K562 (cell line): ENCODE results near the gene B4GALNT4. TPM values are rescaled to one million over a fixed set of nuclear protein-coding genes. Genes with fewer than 3 reads are reported as not detected.

Experiments used
- ATAC-seq: fragments of 200-7000 bp; cut with Tn5 transposase; 3 replicates; pipeline ENCODE4 v1.9.1; 2020; ENCODE audit warnings: moderate library complexity
- BruUV-seq: library from RNA; stranded (reverse); fragments of 400-500 nt; replicated peaks from 2 replicates; lab custom pipeline; 2021; lab: Mats Ljungman, UMichigan
- CTCF ChIA-PET: fragments of 300-600 bp; formaldehyde crosslinking; extraction: SDS; loops from one replicate; lab custom pipeline; 2021; ENCODE audit warnings: low intra/inter-chr PET ratio; lab: Yijun Ruan, JAX
- POLR2A ChIA-PET: fragments of 300-600, 350-650 bp; sonication (Branson Sonifier 250); formaldehyde crosslinking; extraction: SDS; loops from one replicate; lab custom pipeline; 2021; ENCODE audit warnings: antibody characterized with exemption, inconsistent platforms; lab: Yijun Ruan, JAX
- DNase-seq, 4 experiments: peaks; one replicate each; pipeline versions ENCODE4 v3.0.0 to v3.0.0-alpha.2; 2011 to 2018; ENCODE audit warnings: low spot score in 3 of 4, mixed read lengths in 3 of 4; ENCODE audit errors: extremely low read depth in 1 of 4
- FAIRE-seq: peaks from 2 replicates; lab custom pipeline; 2011; peaks lifted over from hg19 to GRCh38; lab: Jason Lieb, UNC
- H2AFZ ChIP-seq: 2 replicates; pipeline ENCODE4 v1.6.0; 2011; ENCODE audit warnings: low read depth, low read length, control low read depth, inconsistent platforms
- H3K27ac ChIP-seq: fragments of 200-600 bp; 3 replicates; pipeline ENCODE4 v1.8.0; 2011; ENCODE audit warnings: low read depth, mild to moderate bottlenecking, control low read depth, inconsistent platforms, low read length, moderate library complexity, mixed read lengths; ENCODE audit errors: extremely low read depth
- H3K27me3 ChIP-seq, 2 experiments: fragments of 300-600 bp in 1 of 2; 2 replicates in 1 of 2; 3 replicates in 1 of 2; pipeline versions ENCODE4 v1.6.0 to v1.8.0; 2011; ENCODE audit warnings: inconsistent platforms in 2 of 2, low read length in 2 of 2, mild to moderate bottlenecking in 1 of 2, mixed read lengths in 1 of 2, moderate library complexity in 1 of 2; ENCODE audit not compliant: control insufficient read depth in 2 of 2, insufficient read depth in 2 of 2
- H3K36me3 ChIP-seq: fragments of 300-600 bp; 3 replicates; pipeline ENCODE4 v1.8.0; 2011; ENCODE audit warnings: mild to moderate bottlenecking, low read length, inconsistent platforms; ENCODE audit not compliant: control insufficient read depth, insufficient read depth
- H3K4me1 ChIP-seq, 2 experiments: fragments of 200-600 bp in 1 of 2; replicated peaks in 1 of 2; 2 replicates in 1 of 2; 3 replicates in 1 of 2; pipeline versions ENCODE4 v1.5.1 to v1.8.0; 2011; ENCODE audit warnings: inconsistent platforms in 2 of 2, low read length in 2 of 2, mild to moderate bottlenecking in 1 of 2, mixed read lengths in 1 of 2, moderate library complexity in 1 of 2; ENCODE audit not compliant: control insufficient read depth in 2 of 2, insufficient read depth in 2 of 2
- H3K4me2 ChIP-seq: 2 replicates; pipeline ENCODE4 v1.6.1; 2011; ENCODE audit warnings: low read length, control low read depth, inconsistent platforms, mixed read lengths; ENCODE audit not compliant: insufficient read depth
- H3K4me3 ChIP-seq: fragments of 200-600 bp; sonication (generic), shearing (Covaris generic); 2 replicates; pipeline ENCODE4 v1.5.1; 2016; ENCODE audit warnings: control low read depth, inconsistent platforms
- H3K79me2 ChIP-seq: fragments of 200-600 bp; 3 replicates; pipeline ENCODE4 v1.8.0; 2011; ENCODE audit warnings: low read length, inconsistent platforms; ENCODE audit not compliant: control insufficient read depth, insufficient read depth
- H3K9ac ChIP-seq, 2 experiments: 2 replicates each; pipeline versions ENCODE4 v1.6.0 to v1.6.1; 2011; ENCODE audit warnings: low read depth in 2 of 2, low read length in 2 of 2, control low read depth in 1 of 2, inconsistent platforms in 1 of 2, mild to moderate bottlenecking in 1 of 2, mixed read lengths in 1 of 2; ENCODE audit not compliant: insufficient read depth in 1 of 2
- H3K9me1 ChIP-seq: one replicate; pipeline ENCODE4 v1.6.0; 2011; ENCODE audit warnings: inconsistent platforms, mild to moderate bottlenecking, low read length, moderate library complexity; ENCODE audit not compliant: control insufficient read depth, insufficient read depth
- H3K9me3 ChIP-seq: replicated peaks from 2 replicates; pipeline ENCODE4 v1.5.1; 2011; ENCODE audit warnings: low read depth, low read length, inconsistent platforms; ENCODE audit not compliant: control insufficient read depth, insufficient read depth
- H4K20me1 ChIP-seq: replicated peaks from 2 replicates; pipeline ENCODE4 v1.6.1; 2011; ENCODE audit warnings: low read length, inconsistent platforms, mixed read lengths; ENCODE audit not compliant: control insufficient read depth, insufficient read depth
- CBX1 ChIP-seq: sonication (generic); IDR thresholded peaks from 2 replicates; pipeline ENCODE4 v1.6.1; 2016; ENCODE audit warnings: antibody characterized with exemption, low read depth, mild to moderate bottlenecking
- CBX3 ChIP-seq, 2 experiments: IDR thresholded peaks; 1 replicate in 1 of 2; 2 replicates in 1 of 2; pipeline ENCODE4 v1.6.1; 2012; ENCODE audit warnings: inconsistent platforms in 2 of 2, low read length in 2 of 2, borderline replicate concordance in 1 of 2, control low read depth in 1 of 2
- DNMT1 ChIP-seq: fragments of 450-650 bp; IDR thresholded peaks from 2 replicates; pipeline ENCODE4 v1.6.1; 2016; ENCODE audit warnings: antibody characterized with exemption, mild to moderate bottlenecking
- HDAC2 ChIP-seq: fragments of 450-650 bp; IDR thresholded peaks from 2 replicates; pipeline ENCODE4 v1.6.1; 2016; ENCODE audit warnings: mild to moderate bottlenecking
- HLTF ChIP-seq: fragments of 450-650 bp; IDR thresholded peaks from 2 replicates; pipeline ENCODE4 v1.6.1; 2016
- ILK ChIP-seq: fragments of 450-650 bp; IDR thresholded peaks from 2 replicates; pipeline ENCODE4 v1.6.1; 2016; ENCODE audit warnings: missing genetic modification characterization, low read depth, mild to moderate bottlenecking, missing compliant biosample characterization, moderate library complexity, borderline replicate concordance
- IRF2 ChIP-seq: sonication (generic); formaldehyde crosslinking; IDR thresholded peaks from 2 replicates; pipeline ENCODE4 v1.8.1; 2022; ENCODE audit warnings: mild to moderate bottlenecking, missing genetic modification reagents
- KAT8 ChIP-seq: fragments of 450-650 bp; IDR thresholded peaks from 2 replicates; pipeline ENCODE4 v1.6.1; 2016; ENCODE audit warnings: low read depth, mild to moderate bottlenecking
- KDM1A ChIP-seq, 2 experiments: fragments of 450-650 bp; IDR thresholded peaks; 2 replicates each; pipeline ENCODE4 v1.6.1; 2016; ENCODE audit warnings: mild to moderate bottlenecking in 2 of 2
- MCM5 ChIP-seq: fragments of 450-650 bp; IDR thresholded peaks from 2 replicates; pipeline ENCODE4 v1.6.1; 2016; ENCODE audit warnings: low read depth
- POLR2A ChIP-seq: fragments of 450-650 bp; conservative IDR thresholded peaks from 2 replicates; pipeline ENCODE4 v1.6.1; 2016
- RBBP5 ChIP-seq: fragments of 200-600 bp; sonication (generic); IDR thresholded peaks from 2 replicates; pipeline ENCODE4 v1.6.1; 2012; ENCODE audit warnings: borderline replicate concordance, mild to moderate bottlenecking, low read length, control low read depth, inconsistent platforms; ENCODE audit not compliant: insufficient read depth, poor library complexity, severe bottlenecking
- RBM25 ChIP-seq: fragments of 200-400 bp; formaldehyde crosslinking; IDR thresholded peaks from 2 replicates; pipeline ENCODE4 v1.6.1; 2018; ENCODE audit warnings: low read length, low read depth, moderate library complexity; ENCODE audit not compliant: severe bottlenecking
- TEAD4 ChIP-seq, 2 experiments: sonication (generic) in 1 of 2; formaldehyde crosslinking in 1 of 2; IDR thresholded peaks; 2 replicates each; pipeline versions ENCODE4 v1.6.1 to v1.8.0; 2012 to 2022; ENCODE audit warnings: borderline replicate concordance in 1 of 2, inconsistent platforms in 1 of 2, low read length in 1 of 2, mild to moderate bottlenecking in 1 of 2, missing genetic modification reagents in 1 of 2
- TRIM24 ChIP-seq, 2 experiments: fragments of 450-650 bp; IDR thresholded peaks; 2 replicates each; pipeline ENCODE4 v1.6.1; 2016
- TRIM28 ChIP-seq: fragments of 450-650 bp; IDR thresholded peaks from 2 replicates; pipeline ENCODE4 v1.6.1; 2017
- U2AF1 ChIP-seq: fragments of 200-400 bp; formaldehyde crosslinking; optimal IDR thresholded peaks from 2 replicates; pipeline ENCODE3; 2017; ENCODE audit warnings: mild to moderate bottlenecking, low read depth, low read length, moderate library complexity
- ZFX ChIP-seq: sonication (generic); formaldehyde crosslinking; IDR thresholded peaks from 2 replicates; pipeline ENCODE4 v1.8.0; 2022; ENCODE audit warnings: mild to moderate bottlenecking, missing genetic modification reagents, moderate library complexity
- ZNF140 ChIP-seq: fragments of 250-450 bp; sonication (Bioruptor Pico); IDR thresholded peaks from 2 replicates; pipeline ENCODE4 v1.8.0; 2021; ENCODE audit warnings: moderate library complexity, mild to moderate bottlenecking, inconsistent platforms
- ZNF174 ChIP-seq: fragments of 250-450 bp; sonication (Bioruptor Pico); IDR thresholded peaks from 2 replicates; pipeline ENCODE4 v1.4.0; 2020; ENCODE audit warnings: mild to moderate bottlenecking
- WGBS: fragments of 100-300 bp; shearing (Covaris generic); methylation state at CpG from one replicate; pipeline ENCODE4 v1.1.6; 2016; ENCODE audit warnings: low coverage, mixed read lengths; ENCODE audit not compliant: insufficient coverage; ENCODE audit errors: missing lambda C conversion rate; 5-methylcytosine and 5-hydroxymethylcytosine counted together
- in situ Hi-C: fragments of 300-500 bp; cut with MboI; formaldehyde crosslinking; loops from 4 replicates; pipeline ENCODE4 v1.15.0; 2018; ENCODE audit warnings: inconsistent platforms, mixed read lengths
- intact Hi-C: fragments of 100-400 bp; cut with micrococcal nuclease; formaldehyde crosslinking; loops from 2 replicates; pipeline ENCODE4 v1.14.2; 2022
- polyA plus RNA-seq, 8 experiments: library from polyadenylated mRNA; depleted of rRNA in 4 of 8; stranded (reverse) in 5 of 8; unstranded in 3 of 8; fragments of >200 nt; fragmentation: Nextera tagmentation in 2 of 8; fragmentation: Illumina TruSeq in 1 of 8; extraction: Ambion mirVana in 2 of 8; extraction: Trizol in 1 of 8; gene quantifications; 2 replicates each; pipeline versions ENCODE4 v1.2.1 to v1.2.3, GENCODE V29; 2011 to 2014; ENCODE audit warnings: inconsistent platforms in 1 of 8, missing spikeins in 1 of 8
- total RNA-seq, 7 experiments: library from RNA; depleted of rRNA in 6 of 7; stranded (reverse); fragments of >200 nt in 6 of 7; fragmentation: Illumina TruSeq in 2 of 7; extraction: Trizol in 2 of 7; gene quantifications; 2 replicates each; pipeline versions ENCODE4 v1.2.1 to v1.2.3, GENCODE V29; 2011 to 2021; ENCODE audit warnings: low replicate concordance in 1 of 7
- TF ChIP-seq, protein P1 (sequence below): sonication (generic); formaldehyde crosslinking; IDR thresholded peaks from 2 replicates; pipeline ENCODE4 v1.9.0; 2022; ENCODE audit warnings: mild to moderate bottlenecking, missing genetic modification reagents
- TF ChIP-seq, protein P2 (sequence below), 2 experiments: fragments of 450-650 bp in 1 of 2; sonication (generic) in 1 of 2; formaldehyde crosslinking; conservative IDR thresholded peaks; 2 replicates each; pipeline versions ENCODE4 v1.4.0 to v1.8.1; 2020 to 2022; ENCODE audit warnings: mild to moderate bottlenecking in 1 of 2, missing genetic modification reagents in 1 of 2
- TF ChIP-seq, protein P3 (sequence below): fragments of 250-450 bp; sonication (Bioruptor Pico); IDR thresholded peaks from 2 replicates; pipeline ENCODE4 v1.6.1; 2021; ENCODE audit warnings: mild to moderate bottlenecking

B4GALNT4 gene
- total and polyA plus RNA-seq, 9 of the 15 experiments (the other 6 are each of a cell fraction or from before 2014, with no cell fraction given) = 0.20 to 37.1 (median 10.8) TPM; not detected in 1

DNA sequence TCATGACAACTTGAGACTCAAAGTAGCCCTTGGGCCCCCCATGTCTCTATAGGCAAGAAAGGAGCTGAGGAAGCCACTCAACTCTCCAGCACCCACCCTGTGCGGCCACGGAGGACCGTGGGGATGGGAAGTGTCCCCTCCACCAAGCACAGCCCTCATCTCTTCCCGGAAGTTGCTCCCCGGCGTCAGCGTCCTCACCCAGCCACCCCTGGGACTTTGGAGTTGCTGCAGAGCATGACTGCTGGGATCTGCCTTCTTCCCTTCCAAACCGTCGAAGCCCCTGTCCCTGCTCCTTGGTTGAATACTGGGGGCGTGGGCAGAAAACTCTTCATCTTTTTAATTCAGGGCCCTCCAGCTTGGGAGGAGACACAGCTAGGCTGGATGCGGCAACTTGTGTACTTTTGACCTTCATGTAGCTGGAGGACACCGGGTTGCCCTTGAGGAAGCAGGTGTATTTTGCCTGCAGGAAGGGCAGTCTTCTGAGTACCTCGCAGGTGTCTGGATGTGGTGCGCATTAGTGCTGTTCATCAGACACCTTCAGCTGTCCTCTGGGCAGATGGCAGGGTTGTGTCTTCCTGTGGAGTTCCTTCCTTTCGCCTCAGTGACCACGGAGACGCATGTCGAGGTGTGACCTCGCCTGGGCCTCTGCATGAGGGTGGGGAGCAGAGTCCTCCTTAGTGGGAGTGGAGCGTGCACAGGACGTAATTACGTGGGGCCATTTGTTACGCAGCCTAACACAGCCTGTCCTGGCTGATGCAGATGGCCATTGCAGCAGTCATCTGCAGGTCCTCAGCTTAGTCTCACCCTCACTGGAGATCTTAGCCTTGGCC lies 36.4 kb upstream of the B4GALNT4 start:
- intact Hi-C loops = no loop called here
- ChIA-PET CTCF (no interaction called here), POLR2A (interaction anchor here (0.8 to 1.2 kb wide), 2 partner anchors 13 to 16 kb away, joined by 3 read pairs; no protein-coding TSS in a partner anchor)
- FAIRE-seq (no peak), DNase-seq (no peak), ATAC-seq (no peak)
- WGBS = 94% methylated on average over 23 of the region's 23 CpGs
- Histone ChIP-seq H3K4me2 (no peak overlapping the region), H4K20me1 (no peaks in the 10 kb centered on the region), H3K36me3 (no peaks in the 10 kb centered on the region), H3K27ac (no peak overlapping the region), H3K9me1 (no peaks in the 10 kb centered on the region), H3K9me3 (peaks cover 7% of the 10 kb centered on the region; the same call in 1 of the 2 replicates), H2AFZ (no peak overlapping the region), H3K4me1 (peaks cover 46 to 49% of the 10 kb centered on the region in 2 experiments), H3K27me3 (no peaks in the 10 kb centered on the region), H3K79me2 (peaks cover 8% of the 10 kb centered on the region), H3K9ac (no peak overlapping the region), H3K4me3 (no peak overlapping the region)
- BruUV-seq = no TSS peak
- in situ Hi-C loops = no loop called here
- TF ChIP-seq KAT8 (no peak), ILK (no peak), U2AF1 (no peak), POLR2A (no peak), ZNF140 (no peak), TEAD4 (IDR thresholded peaks at IDR 0.05; ENCODE audit: low read length) (no peak), TEAD4 (CRISPR knock-in tag; IDR thresholded peaks at IDR 0.05; ENCODE audit: borderline replicate concordance) (no peak), HLTF (no peak), CBX1 (peak; percentile 87; the same call in 1 of the 2 replicates), RBM25 (peak; percentile 82), RBBP5 (no peak), TRIM24 (IDR thresholded peaks at IDR 0.05) (peak; percentile 35 to 72; a peak in 3 of 4 replicates), TRIM28 (peak; percentile 90), HDAC2 (peak; percentile 55; the same call in 1 of the 2 replicates), ZFX (no peak), DNMT1 (no peak), IRF2 (CRISPR knock-in tag) (0 out of 2 replicates have a peak, but pooled peaks have one; percentile 45), KDM1A (IDR thresholded peaks at IDR 0.05) (peak; percentile 56 to 86), ZNF174 (no peak), CBX3 (IDR thresholded peaks at IDR 0.05; ENCODE audit: borderline replicate concordance in 1 of 2, low read length in 2 of 2) (peak; percentile 11 to 98), MCM5 (no peak)
- TF ChIP-seq, protein P1, sequence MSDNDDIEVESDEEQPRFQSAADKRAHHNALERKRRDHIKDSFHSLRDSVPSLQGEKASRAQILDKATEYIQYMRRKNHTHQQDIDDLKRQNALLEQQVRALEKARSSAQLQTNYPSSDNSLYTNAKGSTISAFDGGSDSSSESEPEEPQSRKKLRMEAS (CRISPR knock-in tag) = 0 out of 2 replicates have a peak, but pooled peaks have one; percentile 5
- TF ChIP-seq, protein P2, sequence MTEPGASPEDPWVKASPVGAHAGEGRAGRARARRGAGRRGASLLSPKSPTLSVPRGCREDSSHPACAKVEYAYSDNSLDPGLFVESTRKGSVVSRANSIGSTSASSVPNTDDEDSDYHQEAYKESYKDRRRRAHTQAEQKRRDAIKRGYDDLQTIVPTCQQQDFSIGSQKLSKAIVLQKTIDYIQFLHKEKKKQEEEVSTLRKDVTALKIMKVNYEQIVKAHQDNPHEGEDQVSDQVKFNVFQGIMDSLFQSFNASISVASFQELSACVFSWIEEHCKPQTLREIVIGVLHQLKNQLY (CRISPR knock-in tag; conservative IDR thresholded peaks at IDR 0.05) = no peak
- TF ChIP-seq, protein P3, sequence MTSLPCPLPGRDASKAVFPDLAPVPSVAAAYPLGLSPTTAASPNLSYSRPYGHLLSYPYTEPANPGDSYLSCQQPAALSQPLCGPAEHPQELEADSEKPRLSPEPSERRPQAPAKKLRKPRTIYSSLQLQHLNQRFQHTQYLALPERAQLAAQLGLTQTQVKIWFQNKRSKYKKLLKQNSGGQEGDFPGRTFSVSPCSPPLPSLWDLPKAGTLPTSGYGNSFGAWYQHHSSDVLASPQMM (CRISPR knock-in tag) = no peak
